Activated CD4-positive, alpha-beta T cell treated with anti-CD3 and anti-CD28 coated beads, Interleukin-10, Interleukin-2, amounts not matched to agents 100 ng/mL and 50 ng/mL, durations not matched to agents 16 hours and 8 hours (primary cell): Measurements from ENCODE around the gene CTNNA3.
"Not testable (repeated sequence)": the region's sequence is repeated elsewhere in the genome, so short reads cannot be mapped to it uniquely, and the experiment has no call there.

Experiments
- DNase-seq: peaks from one replicate; pipeline ENCODE4 v3.0.0-alpha.2; 2020

Gene CTNNA3

DNA sequence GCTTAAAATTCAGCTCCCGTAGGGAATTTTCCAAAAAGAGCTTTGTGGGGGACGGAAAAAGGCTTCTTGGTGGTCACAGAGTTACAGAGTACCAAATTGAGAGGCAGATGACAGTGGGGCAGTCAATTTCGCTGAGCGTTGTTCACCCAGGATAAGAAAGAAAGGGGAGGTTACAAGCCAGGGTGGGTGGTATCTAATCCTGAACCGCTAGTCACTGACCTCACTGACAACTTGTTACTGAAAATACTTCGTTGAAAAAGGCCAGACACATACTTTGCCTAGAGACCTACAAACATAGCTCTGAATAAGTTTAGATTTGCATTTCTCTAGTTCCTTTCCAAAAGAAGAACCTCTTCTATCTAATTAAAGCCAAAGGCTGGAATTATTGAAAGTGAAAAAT, at the start of gene CTNNA3:
CTNNA3 (minus strand) TSS at position 167 of the 400 bp plus-strand sequence.
- DNase-seq: no peak

DNA sequence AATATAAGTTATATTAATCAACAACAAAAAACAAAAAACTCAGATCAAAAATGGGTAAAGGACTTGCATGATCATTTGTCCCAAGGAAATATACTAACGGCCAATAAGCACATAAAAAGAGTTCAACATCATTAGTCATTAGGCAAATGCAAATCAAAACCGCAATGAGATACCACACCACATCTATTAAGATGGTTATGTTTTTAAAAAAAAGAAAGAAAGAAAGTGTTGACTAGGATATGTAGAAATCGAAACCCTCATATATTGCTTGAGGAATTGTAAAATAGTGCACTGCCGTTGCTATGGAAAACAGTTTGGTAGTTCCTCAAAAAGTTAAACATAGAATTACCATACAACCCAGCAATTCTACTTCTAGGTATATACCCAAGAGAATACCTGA, 39.4 kb upstream of the CTNNA3 start:
- DNase-seq: no peak

DNA sequence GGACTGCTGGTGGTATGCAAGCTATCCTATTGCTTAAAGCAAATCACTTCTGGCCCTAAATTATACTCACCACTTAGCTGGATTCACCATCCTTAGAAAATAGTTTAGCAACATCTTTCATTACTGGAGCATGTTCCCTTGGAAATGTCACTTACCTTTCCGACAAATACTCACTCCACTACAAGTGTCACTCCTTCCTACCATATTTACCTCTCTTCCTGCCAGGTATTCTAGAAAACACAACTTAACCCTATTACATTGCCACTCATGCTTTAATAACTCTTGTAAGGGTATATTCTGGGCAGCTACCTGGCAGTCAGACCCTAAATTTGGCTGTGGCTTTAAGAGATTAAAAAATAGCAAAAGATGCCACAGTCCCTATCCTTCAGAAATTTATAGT, 37.5 kb upstream of the CTNNA3 start:
- DNase-seq: no peak

DNA sequence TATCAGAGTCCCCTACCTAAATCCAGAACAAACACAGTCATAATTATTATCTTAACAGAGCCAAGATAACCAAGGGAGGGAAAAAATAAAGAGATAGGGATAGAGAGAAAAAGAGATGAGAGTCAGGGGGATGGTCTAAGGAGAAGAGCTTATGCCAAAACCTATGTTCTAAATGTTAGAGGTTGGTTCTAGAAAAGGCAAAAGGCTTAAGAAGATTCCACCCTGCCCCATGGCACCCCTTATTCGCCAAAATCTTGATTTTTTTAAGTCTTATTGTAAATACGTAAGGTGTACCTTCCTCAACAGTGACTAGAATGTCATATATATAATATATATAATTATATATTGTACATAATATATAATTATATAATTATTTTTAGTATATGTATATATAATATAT, 29.6 kb upstream of the CTNNA3 start:
- DNase-seq: no peak

DNA sequence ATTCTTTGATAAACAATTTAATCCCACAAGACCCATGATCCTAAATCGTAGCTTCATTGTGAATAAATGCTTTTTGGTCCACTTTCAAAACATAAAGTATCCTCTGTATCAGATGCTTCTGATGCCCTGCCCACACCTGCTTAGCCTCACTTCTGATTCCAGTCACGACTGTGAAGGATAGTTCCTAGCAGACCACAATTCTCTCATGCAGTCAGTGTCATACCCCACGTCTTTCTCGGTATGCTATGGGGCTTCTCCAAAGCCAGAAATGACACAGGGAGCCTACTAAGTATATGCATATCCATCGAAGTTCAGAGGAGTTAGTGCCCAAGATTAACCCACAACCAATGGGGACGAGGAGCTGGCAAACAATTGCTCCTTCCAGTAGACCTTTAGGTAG, 27.6 kb upstream of the CTNNA3 start:
- DNase-seq: no peak

DNA sequence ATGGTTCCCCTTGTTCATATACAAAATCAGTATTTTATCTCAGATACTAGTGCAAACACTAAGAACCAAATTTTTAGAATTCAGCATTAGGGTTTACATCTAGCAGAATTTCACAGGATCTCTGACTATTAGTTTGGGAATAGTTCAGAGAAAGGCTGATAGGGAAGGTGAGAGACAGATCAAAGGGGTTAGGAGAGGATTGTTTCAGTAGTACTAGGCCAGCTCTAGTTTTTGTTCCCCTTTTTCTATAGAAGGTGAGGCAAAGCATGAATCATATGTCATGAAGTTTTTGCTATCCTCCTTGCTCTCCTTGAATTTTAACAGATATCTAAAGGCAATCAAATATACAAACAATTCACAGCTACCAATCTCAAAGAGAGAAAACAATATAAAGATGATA, 26.1 kb upstream of the CTNNA3 start:
- DNase-seq: no peak

DNA sequence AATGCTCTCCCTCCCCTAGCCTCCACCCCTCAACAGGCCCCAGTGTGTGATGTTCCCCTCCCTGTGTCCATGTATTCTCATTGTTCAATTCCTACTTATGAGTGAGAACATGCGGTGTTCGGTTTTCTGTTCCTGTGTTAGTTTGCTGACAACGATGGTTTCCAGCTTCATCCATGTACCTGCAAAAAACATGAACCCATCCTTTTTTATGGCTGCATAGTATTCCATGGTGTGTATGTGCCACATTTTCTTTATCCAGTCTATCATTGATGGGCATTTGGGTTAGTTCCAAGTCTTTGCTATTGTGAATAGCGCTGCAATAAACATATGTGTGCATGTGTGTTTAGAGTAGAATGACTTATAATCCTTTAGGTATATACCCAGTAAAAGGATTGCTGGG, 20.5 kb upstream of the CTNNA3 start:
- DNase-seq: not testable (repeated sequence)

DNA sequence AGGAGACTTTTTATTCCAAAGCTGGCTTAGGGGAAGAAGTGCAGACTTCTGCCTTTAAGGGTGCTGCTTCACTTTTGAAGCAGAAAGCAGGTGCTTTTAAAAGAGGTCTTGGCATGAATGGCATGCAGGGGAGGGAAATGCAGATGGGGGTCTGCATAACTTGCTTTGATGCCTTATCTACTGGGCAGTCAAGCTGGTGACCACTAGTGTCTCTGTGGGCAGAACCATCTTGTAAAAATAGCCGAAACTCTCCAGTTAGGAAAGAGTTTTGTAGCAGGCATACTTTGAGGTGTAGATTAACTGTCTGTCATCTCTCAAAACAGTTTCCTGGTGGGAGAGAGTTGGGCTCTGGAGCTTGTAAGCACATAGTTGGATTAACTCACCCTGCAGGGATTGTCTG, 9.9 kb upstream of the CTNNA3 start:
- DNase-seq: no peak

DNA sequence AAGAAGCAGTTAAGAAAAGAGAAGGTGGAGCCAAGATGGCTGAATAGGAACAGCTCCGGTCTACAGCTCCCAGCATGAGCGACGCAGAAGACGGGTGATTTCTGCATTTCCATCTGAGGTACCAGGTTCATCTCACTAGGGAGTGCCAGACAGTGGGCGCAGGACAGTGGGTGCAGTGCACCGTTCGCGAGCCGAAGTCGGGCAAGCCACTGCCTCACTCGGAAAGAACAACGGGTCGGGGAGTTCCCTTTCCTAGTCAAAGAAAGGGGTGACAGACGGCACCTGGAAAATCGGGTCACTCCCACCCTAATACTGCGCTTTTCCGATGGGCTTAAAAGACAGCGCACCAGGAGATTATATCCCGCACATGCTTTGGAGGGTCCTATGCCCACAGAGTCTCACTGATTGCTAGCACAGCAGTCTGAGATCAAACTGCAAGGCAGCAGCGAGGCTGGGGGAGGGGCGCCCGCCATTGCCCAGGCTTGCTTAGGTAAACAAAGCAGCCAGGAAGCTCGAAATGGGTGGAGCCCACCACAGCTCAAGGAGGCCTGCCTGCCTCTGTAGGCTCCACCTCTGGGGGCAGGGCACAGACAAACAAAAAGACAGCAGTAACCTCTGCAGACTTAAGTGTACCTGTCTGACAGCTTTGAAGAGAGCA, 3.7 kb upstream of the CTNNA3 start:
- not testable (repeated sequence) for DNase-seq

DNA sequence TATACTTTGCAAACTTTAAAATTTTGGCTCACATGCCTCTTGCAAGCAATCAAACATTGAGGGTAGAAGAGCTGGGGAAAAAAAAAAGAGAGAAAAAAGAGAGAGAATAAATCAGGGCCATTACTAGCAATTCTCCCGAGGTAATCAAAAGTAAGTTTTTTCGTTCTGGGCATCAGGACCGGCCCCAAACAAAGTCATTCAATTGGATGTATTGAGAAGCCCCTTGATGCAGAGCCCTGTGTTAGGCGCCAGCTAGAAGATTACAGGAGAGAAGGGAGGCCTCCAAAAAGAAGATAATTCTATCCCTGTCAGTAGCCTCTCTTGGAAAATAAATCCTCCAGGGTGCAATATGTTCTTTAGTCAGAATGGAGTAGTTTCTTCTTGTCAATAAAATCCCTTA, 2.2 kb upstream of the CTNNA3 start:
- no peak for DNase-seq

DNA sequence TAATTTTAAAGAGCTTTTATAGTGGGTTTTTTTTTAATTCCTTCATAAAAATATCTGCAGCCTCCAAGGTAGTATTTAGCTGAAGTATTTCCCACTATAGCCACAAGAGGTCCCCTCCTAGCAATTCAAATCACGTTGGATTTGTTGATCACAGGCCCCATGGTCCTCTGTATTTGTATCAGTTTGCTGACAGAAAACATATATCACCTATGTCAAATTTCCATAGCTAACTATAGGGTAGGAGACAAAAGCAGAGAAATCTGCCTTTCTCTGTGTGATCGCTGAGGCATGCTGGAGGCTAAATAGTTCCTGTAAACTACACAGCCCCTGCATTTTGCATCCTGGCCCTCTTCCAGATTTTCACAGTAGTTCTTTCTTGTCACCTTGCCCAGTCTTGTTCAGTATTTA, 1.7 kb upstream of the CTNNA3 start:
- DNase-seq: peak; percentile 52

DNA sequence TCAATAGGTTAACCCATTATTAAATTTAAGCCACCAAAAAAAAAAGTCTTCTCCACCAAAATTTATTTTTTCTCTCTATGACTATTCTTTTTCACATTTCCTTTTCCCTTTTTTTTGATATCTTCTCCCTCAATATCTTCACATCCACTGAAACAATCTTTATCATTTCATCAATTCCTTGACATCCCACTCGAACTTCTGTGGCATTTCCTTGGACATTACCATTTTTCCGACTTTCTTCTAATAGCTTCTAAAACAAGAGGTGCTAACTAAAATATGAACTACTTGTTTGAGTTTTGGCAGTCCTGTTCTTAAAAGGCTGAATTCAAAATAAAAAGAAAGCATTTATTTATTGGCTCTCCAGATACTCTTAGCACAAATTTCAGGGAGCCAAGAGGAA, 684 bp upstream of the CTNNA3 start:
- DNase-seq: no peak

DNA sequence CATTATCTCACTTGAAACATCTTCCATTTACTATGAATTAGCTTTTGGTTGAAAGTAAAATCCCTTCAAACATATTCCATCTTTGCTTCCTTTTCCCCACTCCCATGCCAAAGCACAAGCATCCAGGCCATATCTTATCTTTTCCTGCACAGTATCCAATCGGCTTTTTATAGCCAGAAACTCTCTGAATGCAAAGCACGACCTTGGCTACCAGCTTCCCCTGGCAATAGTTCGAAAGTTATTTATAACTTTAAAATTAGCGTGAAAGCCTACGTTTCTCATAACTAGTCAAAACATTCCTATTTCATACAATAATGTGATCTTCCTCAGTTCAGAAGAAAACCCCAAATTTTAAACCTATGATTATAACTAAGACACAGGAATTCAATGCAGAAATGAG, 440 bp downstream of the CTNNA3 start:
- no peak for DNase-seq

DNA sequence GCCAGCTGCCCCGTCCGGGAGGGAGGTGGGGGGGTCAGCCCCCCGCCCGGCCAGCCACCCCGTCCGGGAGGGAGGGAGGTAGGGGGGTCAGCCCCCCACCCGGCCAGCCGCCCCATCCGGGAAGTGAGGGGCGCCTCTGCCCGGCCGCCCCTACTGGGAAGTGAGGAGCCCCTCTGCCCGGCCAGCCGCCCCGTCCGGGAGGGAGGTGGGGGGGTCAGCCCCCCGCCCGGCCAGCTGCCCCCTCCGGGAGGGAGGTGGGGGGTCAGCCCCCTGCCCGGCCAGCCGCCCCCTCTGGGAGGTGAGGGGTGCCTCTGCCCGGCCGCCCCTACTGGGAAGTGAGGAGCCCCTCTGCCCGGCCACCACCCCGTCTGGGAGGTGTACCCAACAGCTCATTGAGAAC, 4.1 kb downstream of the CTNNA3 start:
- DNase-seq: not testable (repeated sequence)

DNA sequence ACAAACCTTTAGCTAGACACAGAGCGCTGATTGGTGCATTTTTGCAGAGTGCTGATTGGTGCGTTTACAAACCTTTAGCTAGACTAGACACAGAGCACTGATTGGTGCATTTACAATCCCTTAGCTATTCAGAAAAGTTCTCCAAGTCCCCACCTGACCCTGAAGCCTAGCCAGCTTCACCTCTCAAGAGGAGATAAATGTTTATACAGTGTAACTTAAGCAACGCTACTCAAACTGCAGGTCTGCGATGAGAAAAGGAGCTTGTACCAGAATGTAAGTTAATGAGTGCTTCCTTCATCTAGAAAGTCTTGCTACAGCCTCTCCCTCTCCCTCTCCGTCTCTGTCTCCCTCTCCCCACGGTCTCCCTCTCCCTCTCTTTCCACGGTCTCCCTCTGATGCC, 5.5 kb downstream of the CTNNA3 start:
- DNase-seq: not testable (repeated sequence)

DNA sequence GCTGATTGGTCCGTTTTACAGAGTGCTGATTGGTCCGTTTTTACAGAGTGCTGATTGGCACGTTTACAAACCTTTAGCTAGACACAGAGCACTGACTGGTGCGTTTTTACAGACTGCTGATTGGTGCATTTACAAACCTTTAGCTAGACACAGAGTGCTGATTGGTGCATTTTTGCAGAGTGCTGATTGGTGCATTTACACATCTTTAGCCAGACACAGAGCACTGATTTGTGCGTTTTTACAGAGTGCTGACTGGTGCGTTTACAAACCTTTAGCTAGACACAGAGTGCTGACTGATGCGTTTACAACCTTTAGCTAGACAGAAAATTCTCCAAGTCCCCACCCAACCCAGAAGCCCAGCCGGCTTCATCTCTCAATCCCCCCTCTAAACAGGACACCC, 11.9 kb downstream of the CTNNA3 start:
- not testable (repeated sequence) for DNase-seq

DNA sequence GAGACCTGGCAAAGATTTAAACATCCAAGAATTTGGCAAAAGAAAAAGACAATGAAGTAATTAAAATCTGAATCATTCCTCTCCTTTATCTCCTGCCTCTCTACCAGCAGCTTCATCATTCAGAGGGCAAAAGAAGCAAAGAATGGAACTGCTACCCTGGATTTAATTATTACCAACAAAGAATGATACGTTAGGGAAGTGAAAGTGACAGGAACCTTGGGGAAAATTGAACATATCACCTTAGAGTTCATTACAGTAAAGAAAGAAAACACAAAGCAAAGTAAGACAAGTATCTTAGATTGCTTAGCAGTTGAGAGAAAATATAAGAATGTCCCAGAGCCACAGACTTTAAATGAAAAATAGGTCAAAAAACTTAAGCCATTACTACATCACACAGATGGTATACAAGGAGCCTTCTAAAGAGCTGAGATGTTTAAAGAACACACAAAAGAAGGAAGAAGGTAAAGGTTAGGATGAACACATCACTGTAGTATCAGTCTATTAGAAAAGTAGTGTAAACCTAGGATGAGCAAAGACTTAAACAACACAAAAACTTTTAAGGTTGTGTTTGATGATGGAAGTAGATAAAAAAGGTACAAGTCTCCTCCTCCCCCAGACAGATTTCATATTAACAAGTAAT, 17.5 kb downstream of the CTNNA3 start:
- DNase-seq: no peak

DNA sequence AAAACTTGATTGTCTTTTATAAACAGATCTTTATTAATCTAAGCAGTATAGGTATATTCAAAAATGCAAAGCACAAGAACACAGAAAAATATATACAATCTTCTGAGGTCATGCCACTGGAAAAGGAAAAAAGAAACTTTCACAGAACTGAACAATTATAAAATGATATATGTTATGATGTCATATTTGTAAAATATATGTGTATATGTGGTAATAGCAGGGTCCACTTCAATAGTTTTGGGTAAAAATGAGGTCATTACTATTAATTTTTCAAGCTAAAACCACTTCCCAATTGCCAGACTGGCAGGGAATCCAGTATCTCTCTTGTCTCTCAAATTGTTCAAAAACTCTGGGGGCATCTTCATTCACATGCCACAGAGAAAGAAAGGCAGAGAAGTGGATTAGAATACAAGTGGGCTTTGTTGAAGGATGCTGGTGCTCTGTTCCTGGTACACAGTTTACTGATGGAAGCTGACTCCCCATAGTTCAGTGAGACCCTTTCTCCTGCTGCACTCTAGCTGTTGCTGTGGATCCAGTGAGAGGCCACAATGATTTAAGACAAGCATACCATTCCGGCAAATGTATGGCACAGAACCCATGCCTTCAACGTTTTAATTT, 19.7 kb downstream of the CTNNA3 start:
- DNase-seq: no peak

DNA sequence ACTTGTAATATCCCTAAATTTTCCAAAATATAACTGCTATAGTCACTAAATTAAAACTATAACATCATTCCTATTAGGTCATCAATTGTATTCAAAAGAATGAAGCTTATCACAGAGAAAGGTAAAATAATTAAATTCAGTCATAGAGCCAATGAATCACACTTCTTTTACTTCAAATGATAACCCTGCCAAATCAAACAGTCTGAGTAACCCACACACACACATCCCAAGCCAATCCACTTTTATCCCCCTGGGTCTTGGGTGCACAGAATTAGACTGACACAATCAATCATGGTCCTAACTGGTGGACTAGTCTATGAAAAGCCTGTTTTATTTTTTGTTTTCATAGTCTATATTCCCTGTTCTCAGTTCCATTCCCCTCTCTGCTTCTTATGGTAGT, 25.6 kb downstream of the CTNNA3 start:
- no peak for DNase-seq

DNA sequence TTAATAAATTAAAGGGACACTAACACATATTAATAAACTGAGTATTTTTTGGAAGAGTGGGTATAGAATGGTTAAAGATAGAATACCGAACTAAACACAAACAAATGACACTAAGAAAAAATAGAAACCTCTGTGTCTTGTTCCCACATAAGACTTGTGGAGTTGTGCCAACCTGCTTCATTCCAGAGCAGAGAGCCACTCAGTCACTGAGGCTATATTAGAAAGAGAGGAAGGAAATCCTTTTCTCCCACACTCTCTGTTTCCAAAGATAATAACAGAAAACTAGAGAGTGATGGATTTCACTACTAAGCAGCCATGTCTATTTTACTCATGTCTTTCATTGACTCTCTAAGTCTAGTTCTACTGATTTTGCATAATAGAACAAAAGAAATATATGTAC, 26.0 kb downstream of the CTNNA3 start:
- DNase-seq: no peak

DNA sequence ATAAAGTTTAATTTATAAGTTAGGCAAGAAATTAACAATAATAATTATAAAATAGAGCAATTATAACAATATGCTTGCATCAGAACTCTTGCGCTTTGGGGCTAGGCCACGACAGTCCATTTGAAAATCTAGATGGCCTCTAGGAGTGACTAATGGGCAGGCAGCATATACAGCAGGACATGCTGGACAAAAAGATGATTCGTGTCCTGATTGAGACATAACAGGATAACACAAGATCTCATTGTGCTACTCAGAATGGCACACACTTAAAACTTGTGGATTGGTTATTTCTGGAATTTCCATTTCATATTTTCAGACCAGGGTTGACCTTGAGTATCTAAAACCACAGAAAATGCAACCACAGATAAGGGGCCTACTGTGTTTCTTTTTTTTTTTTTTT, 27.5 kb downstream of the CTNNA3 start:
- no peak for DNase-seq

DNA sequence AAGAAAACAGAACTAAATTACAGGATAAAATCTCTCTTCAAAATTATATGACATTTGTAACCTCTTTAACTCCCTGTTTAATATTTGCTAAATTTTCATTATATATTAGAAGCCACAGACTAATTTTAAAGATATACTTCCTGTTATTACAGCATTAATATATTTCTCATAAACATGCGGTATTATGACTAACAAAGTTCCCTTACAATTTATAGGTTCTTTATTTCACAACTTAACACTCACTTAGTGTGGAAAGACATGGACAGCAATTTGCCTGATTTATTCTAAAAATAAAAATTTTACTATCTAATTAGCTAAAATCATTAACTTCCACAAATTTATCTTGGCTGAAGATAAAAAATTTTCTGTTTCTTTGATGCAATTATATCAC, 29.0 kb downstream of the CTNNA3 start:
- no peak for DNase-seq

DNA sequence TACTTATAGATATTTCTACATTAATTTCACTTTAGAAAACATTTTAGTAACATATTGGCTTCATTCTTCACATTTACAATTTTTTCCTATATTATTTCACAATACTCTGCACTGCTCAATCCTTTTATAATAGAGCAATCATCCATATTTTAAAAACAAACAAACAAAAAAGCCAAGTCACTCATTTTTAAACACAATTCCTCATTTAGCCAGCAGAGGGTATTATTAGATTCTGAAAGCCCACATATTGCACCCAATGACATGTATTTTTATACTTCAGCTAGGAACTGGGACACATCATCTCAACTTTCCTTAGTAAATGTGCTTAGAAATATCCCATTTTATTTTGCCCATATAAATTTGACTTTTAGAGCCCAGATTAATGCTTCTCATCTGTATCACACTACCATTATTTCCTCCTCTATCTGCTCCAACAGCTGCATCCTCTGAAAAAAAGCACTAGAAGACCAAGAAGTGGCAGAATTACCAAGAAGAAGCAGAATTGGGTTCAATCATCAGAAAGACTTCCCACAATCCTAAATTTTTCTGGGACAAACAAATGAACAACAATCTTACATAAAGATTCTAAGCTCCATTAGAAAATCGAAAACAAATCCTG, 29.5 kb downstream of the CTNNA3 start:
- peak; percentile 16 for DNase-seq

DNA sequence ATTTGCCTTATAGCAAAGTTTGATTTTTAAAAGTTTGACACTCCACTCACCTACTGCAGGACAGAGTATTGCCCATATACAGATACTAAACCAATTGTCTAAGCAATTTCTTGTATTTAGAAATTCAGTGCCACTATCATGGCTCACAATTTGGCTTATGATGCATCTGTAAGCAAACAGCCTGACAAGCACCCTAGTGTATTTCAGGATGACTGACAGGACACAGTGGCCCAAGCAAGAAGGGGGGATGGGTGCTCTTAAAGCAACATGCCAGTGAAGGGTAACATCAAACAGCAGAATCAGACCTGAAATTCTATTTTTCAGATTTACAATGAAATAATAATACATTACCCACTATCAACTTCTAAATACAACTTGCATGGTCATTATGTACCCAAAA, 30.5 kb downstream of the CTNNA3 start:
- DNase-seq: no peak
